HG03442 (cell line): Measurements from ENCODE around the gene FBXW4.

Experiments used
- ATAC-seq: cut with Tn5 transposase; IDR thresholded peaks from one replicate; pipeline ENCODE4 v1.9.1; 2021; ENCODE audit warnings: mild to moderate bottlenecking, moderate library complexity; ENCODE audit not compliant: unreplicated experiment

FBXW4 gene

GRCh38 chr10:101569323-101569621 is 125.7 kb downstream of the FBXW4 start:
- ATAC-seq = no peak

GRCh38 chr10:101568054-101568745 is 126.8 kb downstream of the FBXW4 start:
- no peak for ATAC-seq

- no peak for ATAC-seq
Measured at GRCh38 chr10:101567165-101568006, 127.6 kb downstream of the FBXW4 start.

DNA sequence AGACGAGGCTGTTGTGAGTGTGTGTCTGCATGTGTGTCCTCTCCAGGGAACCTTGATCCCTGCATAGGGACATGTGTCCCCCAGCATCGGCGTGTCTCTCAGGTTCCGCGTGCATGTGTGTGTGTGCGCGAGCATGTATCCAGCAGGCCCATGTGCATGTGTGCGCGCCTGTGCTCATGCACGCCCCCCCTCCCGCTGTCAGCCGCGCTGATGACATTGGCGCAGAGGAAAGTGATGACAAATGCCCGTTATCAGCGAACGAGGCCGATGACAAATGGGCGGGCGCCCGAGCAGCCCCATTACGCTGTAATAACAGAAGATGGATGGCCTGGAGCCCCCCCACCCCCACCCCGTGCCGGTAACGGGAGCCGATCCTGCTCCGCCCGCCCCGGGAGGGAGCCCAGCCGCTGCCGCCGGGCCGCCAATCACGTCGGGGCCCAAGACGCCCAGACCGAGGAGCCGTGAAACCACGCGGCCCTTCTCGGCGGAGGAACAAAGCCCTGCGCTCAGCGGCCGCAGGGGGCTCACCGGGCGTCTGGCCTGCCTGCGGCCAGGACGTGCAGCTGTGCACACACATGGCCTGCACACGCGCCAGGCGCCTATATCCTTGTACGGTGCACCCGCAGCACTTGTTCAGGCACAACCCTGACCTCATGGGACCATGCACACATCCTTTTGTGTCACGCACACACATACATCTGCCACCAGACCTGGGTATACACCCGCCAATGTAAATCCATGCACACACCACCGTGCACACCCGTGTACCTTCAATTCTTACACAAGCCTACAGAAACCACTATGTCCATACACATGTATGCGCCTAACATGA is 128.4 kb downstream of the FBXW4 start:
- ATAC-seq = no peak

GRCh38 chr10:101565936-101566332 is 129.0 kb downstream of the FBXW4 start:
- ATAC-seq = no peak

DNA sequence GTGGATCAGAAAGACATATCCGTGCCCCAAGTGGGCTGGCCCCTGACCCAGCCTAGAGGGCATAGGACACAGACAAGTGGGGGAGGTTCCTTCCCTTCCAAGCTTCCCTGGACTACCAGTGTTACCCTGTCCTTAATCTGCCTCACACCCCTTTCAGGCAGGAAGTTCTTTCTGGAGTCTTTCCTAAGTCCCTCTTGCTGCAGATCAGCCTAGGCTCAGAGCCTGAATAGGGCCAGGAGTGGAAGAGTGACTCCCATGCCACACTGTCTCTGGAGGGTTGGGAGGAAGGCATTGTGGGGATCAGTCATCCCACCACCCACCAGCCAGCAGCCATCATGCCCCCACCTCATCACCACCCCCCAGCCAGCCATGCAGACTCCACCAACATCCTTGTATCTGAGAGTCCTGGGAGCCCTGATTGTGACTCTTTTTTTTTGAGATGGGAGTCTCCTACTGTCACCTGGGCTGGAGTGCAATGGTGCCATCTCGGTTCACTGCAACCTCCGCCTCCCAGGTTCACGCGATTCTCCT is 129.5 kb downstream of the FBXW4 start:
- no peak for ATAC-seq

GRCh38 chr10:101564490-101564991 is 130.4 kb downstream of the FBXW4 start:
- no peak for ATAC-seq

GRCh38 chr10:101563497-101564040 is 131.4 kb downstream of the FBXW4 start:
- no peak for ATAC-seq

DNA sequence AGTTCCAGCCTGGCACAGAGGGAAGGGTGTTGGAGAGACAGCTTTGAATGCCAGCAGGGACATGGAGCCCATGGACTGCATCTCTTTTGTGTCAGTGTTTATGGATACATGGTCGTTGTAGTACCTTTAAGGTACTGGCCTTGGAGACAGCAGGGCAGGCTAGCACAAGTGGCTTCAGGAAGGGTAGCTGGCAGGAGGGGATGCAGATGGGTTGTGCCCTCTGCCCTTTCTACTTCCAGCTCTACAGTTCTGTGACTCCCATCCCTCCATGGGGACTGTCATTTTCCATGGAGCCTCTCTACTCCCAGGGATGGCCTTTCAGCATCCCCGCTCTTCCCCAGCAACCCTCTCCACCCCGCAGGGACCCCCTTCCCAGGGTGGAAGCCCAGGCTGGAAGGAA is 132.0 kb downstream of the FBXW4 start:
- no peak for ATAC-seq

GRCh38 chr10:101562231-101562630 is 132.7 kb downstream of the FBXW4 start:
- ATAC-seq = no peak

- no peak for ATAC-seq
Measured at GRCh38 chr10:101561068-101561915, 133.7 kb downstream of the FBXW4 start.
